ENCODE data around the gene CSN2. TPM values are rescaled to one million over a fixed set of nuclear protein-coding genes. Genes with fewer than 3 reads are reported as not detected.

CSN2 gene
- total RNA-seq, 4 donors from 2014 or later, result not detected

- TF ChIP-seq CTCF (IDR thresholded peaks at IDR 0.05) (no peak), POLR2A (IDR thresholded peaks at IDR 0.05) (no peak)
- Histone ChIP-seq H3K4me1 (no peaks in the 10 kb centered on the region), H3K9me3 (no peaks in the 10 kb centered on the region), H3K4me3 (replicated peaks in 1 of 3) (no peak overlapping the region), H3K36me3 (no peaks in the 10 kb centered on the region), H3K27me3 (no peaks in the 10 kb centered on the region), H3K27ac (no peak overlapping the region)
- intact Hi-C loops (cut with DNase I), result no loop called here
- DNase-seq, result no peak
These were observed 12.1 kb upstream of the CSN2 start for GRCh38 chr4:69977582-69977981.

GRCh38 chr4:69974631-69975030 lies 9.1 kb upstream of the CSN2 start:
- WGBS, 2 donors, result 73 to 88% methylated on average over 1 of the region's 1 CpG
- no peak for TF ChIP-seq CTCF (IDR thresholded peaks at IDR 0.05)
- no peak for TF ChIP-seq POLR2A (IDR thresholded peaks at IDR 0.05)
- DNase-seq, result no peak

GRCh38 chr4:69970071-69970470 lies 4.5 kb upstream of the CSN2 start:
- DNase-seq, result no peak
- no peaks in the 10 kb centered on the region for H3K4me1 ChIP-seq
- H3K9me3 ChIP-seq, result no peaks in the 10 kb centered on the region
- no peak for TF ChIP-seq POLR2A (IDR thresholded peaks at IDR 0.05)
- no peak for TF ChIP-seq CTCF (IDR thresholded peaks at IDR 0.05)
- no peak overlapping the region for H3K27ac ChIP-seq
- 70 to 78% methylated on average over 1 of the region's 1 CpG for WGBS, 2 donors
- H3K27me3 ChIP-seq, result no peaks in the 10 kb centered on the region
- intact Hi-C loops (cut with DNase I), result no loop called here
- no peaks in the 10 kb centered on the region for H3K36me3 ChIP-seq
- no peak overlapping the region for H3K4me3 ChIP-seq (replicated peaks in 1 of 3)

More at GRCh38 chr4:69974631-69975030, 9.1 kb upstream of the CSN2 start:
- Histone ChIP-seq H3K36me3 (no peaks in the 10 kb centered on the region), H3K9me3 (no peaks in the 10 kb centered on the region), H3K27me3 (no peaks in the 10 kb centered on the region), H3K4me3 (replicated peaks in 1 of 3) (no peak overlapping the region), H3K27ac (no peak overlapping the region), H3K4me1 (no peaks in the 10 kb centered on the region)
- intact Hi-C loops (cut with DNase I), result no loop called here

GRCh38 chr4:69957209-69957608 lies 8.3 kb downstream of the CSN2 start:
- DNase-seq, result no peak
- 78 to 86% methylated on average over 1 of the region's 1 CpG for WGBS, 2 donors
- no peak overlapping the region for H3K4me3 ChIP-seq (replicated peaks in 1 of 3)
- no peaks in the 10 kb centered on the region for H3K9me3 ChIP-seq
- TF ChIP-seq POLR2A (IDR thresholded peaks at IDR 0.05), result no peak
- TF ChIP-seq CTCF (IDR thresholded peaks at IDR 0.05), result no peak
- no peaks in the 10 kb centered on the region for H3K36me3 ChIP-seq
- intact Hi-C loops (cut with DNase I), result no loop called here
- H3K27me3 ChIP-seq, result no peaks in the 10 kb centered on the region
- H3K27ac ChIP-seq, result no peak overlapping the region
- no peaks in the 10 kb centered on the region for H3K4me1 ChIP-seq

- TF ChIP-seq POLR2A (IDR thresholded peaks at IDR 0.05) (no peak), CTCF (IDR thresholded peaks at IDR 0.05) (no peak)
- Histone ChIP-seq H3K27ac (no peak overlapping the region), H3K4me3 (replicated peaks in 1 of 3) (no peak overlapping the region), H3K27me3 (no peaks in the 10 kb centered on the region), H3K9me3 (no peaks in the 10 kb centered on the region), H3K4me1 (no peaks in the 10 kb centered on the region), H3K36me3 (no peaks in the 10 kb centered on the region)
- intact Hi-C loops (cut with DNase I), result no loop called here
- WGBS, 2 donors, result 78 to 79% methylated on average over 3 of the region's 3 CpGs
- no peak for DNase-seq
These were observed 13.9 kb downstream of the CSN2 start for GRCh38 chr4:69951602-69952001.
